Mucosa of descending colon (tissue), 3 donors: ENCODE data around the gene GAGE10. TPM values are rescaled to one million over a fixed set of nuclear protein-coding genes. Genes with fewer than 3 reads are reported as not detected.

Experiments used
- ATAC-seq: fragments of 200-7000 bp; cut with Tn5 transposase; one replicate; pipeline ENCODE4 v1.9.1; 2020; ENCODE audit warnings: mild to moderate bottlenecking, moderate library complexity
- DNase-seq, 3 donors: peaks; one replicate each; pipeline ENCODE4 v3.0.0-alpha.2; 2020
- H3K36me3 ChIP-seq: fragments of 200-600 bp; one replicate; pipeline ENCODE4 v1.8.0; 2021; ENCODE audit warnings: low read depth, mild to moderate bottlenecking
- H3K4me1 ChIP-seq: fragments of 200-600 bp; one replicate; pipeline ENCODE4 v1.8.0; 2021; ENCODE audit warnings: low read depth, mild to moderate bottlenecking
- H3K4me3 ChIP-seq: fragments of 200-600 bp; one replicate; pipeline ENCODE4 v1.8.0; 2021; ENCODE audit warnings: mild to moderate bottlenecking
- H3K9me3 ChIP-seq: fragments of 200-600 bp; one replicate; pipeline ENCODE4 v1.8.0; 2021; ENCODE audit warnings: mild to moderate bottlenecking
- CTCF ChIP-seq: fragments of 200-600 bp; IDR thresholded peaks from one replicate; pipeline ENCODE4 v1.8.0; 2022; ENCODE audit warnings: antibody characterized with exemption, mild to moderate bottlenecking
- intact Hi-C, 2 donors: fragments of 100-400 bp; cut with DNase I in 1 of 2; cut with micrococcal nuclease in 1 of 2; formaldehyde crosslinking; loops; one replicate each; pipeline versions ENCODE4 v1.11.0 to v1.11.1; 2022; cut with DNase I, micrococcal nuclease
- total RNA-seq, 3 donors: library from RNA; stranded (reverse); fragmentation: NEBNext Ultra II Directional in 2 of 3; extraction: Animal tissue kit (Norgen Biotek cat#: 25700) in 2 of 3; gene quantifications; one replicate each; pipeline versions ENCODE4 v1.2.1 to v1.2.4, GENCODE V29; 2021 to 2023
- donor health status: DM: no; HTN: no; CAD: no; lungs with moderate emphysema.
- donor health status: DM: no; HTN: no; CAD: no.
- donor health status: DM: no; HTN: yes; CAD: no.

Gene GAGE10
- total RNA-seq, 3 donors from 2014 or later = not detected

GRCh38 chrX:49266523-49267445, 36.7 kb upstream of the GAGE10 start:
- TF ChIP-seq CTCF = no peak
- H3K4me3 ChIP-seq = no peak overlapping the region
- no peaks in the 10 kb centered on the region for H3K9me3 ChIP-seq
- DNase-seq = no peak
- no peak for ATAC-seq
- peaks cover 2% of the 10 kb centered on the region for H3K4me1 ChIP-seq
- H3K36me3 ChIP-seq = no peaks in the 10 kb centered on the region
- intact Hi-C loops = no loop called here

GRCh38 chrX:49268702-49269009, 34.8 kb upstream of the GAGE10 start:
- no peak for TF ChIP-seq CTCF
- Histone ChIP-seq H3K36me3 (no peaks in the 10 kb centered on the region), H3K9me3 (no peaks in the 10 kb centered on the region), H3K4me1 (peaks cover 7% of the 10 kb centered on the region), H3K4me3 (no peak overlapping the region)
- intact Hi-C loops = no loop called here
- no peak for DNase-seq
- ATAC-seq = no peak

GRCh38 chrX:49269010-49269766, 34.3 kb upstream of the GAGE10 start:
- Histone ChIP-seq H3K36me3 (no peaks in the 10 kb centered on the region), H3K4me1 (peaks cover 7% of the 10 kb centered on the region), H3K9me3 (no peaks in the 10 kb centered on the region), H3K4me3 (peak overlapping the region; percentile 42)
- intact Hi-C loops = no loop called here
- peak; percentile 94 to 98 (median 94) for DNase-seq
- TF ChIP-seq CTCF = no peak
- peak; percentile 92 for ATAC-seq

GRCh38 chrX:49269767-49270248, 33.6 kb upstream of the GAGE10 start, which contains the start of gene PPP1R3F:
Gene PPP1R3F, plus strand, starts transcription at chrX:49269793. Its CDS starts 77 bp downstream, at chrX:49269870.
- intact Hi-C loops = no loop called here
- ATAC-seq = peak; percentile 24
- H3K9me3 ChIP-seq = no peaks in the 10 kb centered on the region
- peak within 1 kb of the TSS; percentile 42 for H3K4me3 ChIP-seq
- H3K4me1 ChIP-seq = peaks cover 7% of the 10 kb centered on the region
- H3K36me3 ChIP-seq = no peaks in the 10 kb centered on the region
- TF ChIP-seq CTCF = no peak
- peak in 1 of 3 donors; percentile 9 for DNase-seq

GRCh38 chrX:49270249-49270921, 33.1 kb upstream of the GAGE10 start:
- ATAC-seq = no peak
- intact Hi-C loops = no loop called here
- DNase-seq = peak; percentile 8 to 64 (median 36)

More at GRCh38 chrX:49270249-49270921, 33.1 kb upstream of the GAGE10 start:
- no peaks in the 10 kb centered on the region for H3K36me3 ChIP-seq
- no peak for TF ChIP-seq CTCF
- no peaks in the 10 kb centered on the region for H3K9me3 ChIP-seq
- H3K4me3 ChIP-seq = peak overlapping the region; percentile 42
- peaks cover 7% of the 10 kb centered on the region for H3K4me1 ChIP-seq
